K562 (cell line): ENCODE measurements around the gene NOA1. TPM values are rescaled to one million over a fixed set of nuclear protein-coding genes. Genes with fewer than 3 reads are reported as not detected.

ENCODE experiments used
- ARNT ChIP-seq, 2 experiments: fragments of 450-650 bp; IDR thresholded peaks; 2 replicates each; pipeline ENCODE4 v1.6.1; 2016; ENCODE audit warnings: mild to moderate bottlenecking in 1 of 2
- ATF3 ChIP-seq, 2 experiments: fragments of 450-650 bp in 1 of 2; sonication (generic) in 1 of 2; formaldehyde crosslinking in 1 of 2; IDR thresholded peaks in 1 of 2; conservative IDR thresholded peaks in 1 of 2; 2 replicates each; pipeline versions ENCODE4 v1.6.1 to v1.8.1; 2016 to 2023; ENCODE audit warnings: mild to moderate bottlenecking in 2 of 2, moderate library complexity in 2 of 2, inconsistent platforms in 1 of 2, missing genetic modification reagents in 1 of 2
- CBFA2T3 ChIP-seq: fragments of 450-650 bp; IDR thresholded peaks from 2 replicates; pipeline ENCODE4 v1.6.1; 2017
- CEBPB ChIP-seq: fragments of 450-650 bp; IDR thresholded peaks from 2 replicates; pipeline ENCODE4 v1.6.1; 2016; ENCODE audit warnings: missing genetic modification characterization, missing compliant biosample characterization
- DMBX1 ChIP-seq: fragments of 250-450 bp; sonication (Bioruptor Pico); IDR thresholded peaks from 2 replicates; pipeline ENCODE4 v1.8.0; 2022; ENCODE audit warnings: inconsistent platforms, mild to moderate bottlenecking, moderate library complexity, borderline replicate concordance
- EP400 ChIP-seq: fragments of 450-650 bp; IDR thresholded peaks from 2 replicates; pipeline ENCODE4 v1.6.1; 2017; ENCODE audit warnings: antibody characterized with exemption, mild to moderate bottlenecking, moderate library complexity
- KDM1A ChIP-seq, 2 experiments: fragments of 450-650 bp; IDR thresholded peaks; 2 replicates each; pipeline ENCODE4 v1.6.1; 2016; ENCODE audit warnings: mild to moderate bottlenecking in 2 of 2
- MTA2 ChIP-seq: fragments of 450-650 bp; IDR thresholded peaks from 2 replicates; pipeline ENCODE4 v1.6.1; 2016; ENCODE audit warnings: low read depth
- MYC ChIP-seq, 2 experiments: fragments of 250-450 bp in 1 of 2; sonication (Bioruptor Pico) in 1 of 2; IDR thresholded peaks; 2 replicates each; pipeline versions ENCODE4 v1.5.1 to v1.6.1; 2012 to 2021; ENCODE audit warnings: low read depth in 2 of 2, borderline replicate concordance in 1 of 2, improper control_type of control experiment in 1 of 2, low read length in 1 of 2, mild to moderate bottlenecking in 1 of 2, moderate library complexity in 1 of 2
- NBN ChIP-seq: fragments of 450-650 bp; IDR thresholded peaks from 2 replicates; pipeline ENCODE4 v1.6.1; 2016; ENCODE audit warnings: low read depth, mild to moderate bottlenecking
- RCOR1 ChIP-seq, 2 experiments: IDR thresholded peaks; 2 replicates each; pipeline ENCODE4 v1.6.1; 2012; ENCODE audit warnings: low read depth in 2 of 2, low read length in 2 of 2, borderline replicate concordance in 1 of 2, improper control_type of control experiment in 1 of 2
- RHOXF2B ChIP-seq: fragments of 250-450 bp; sonication (Bioruptor Pico); conservative IDR thresholded peaks from 2 replicates; pipeline ENCODE4 v1.5.1; 2021
- SMARCA4 ChIP-seq: fragments of 450-650 bp; IDR thresholded peaks from 2 replicates; pipeline ENCODE4 v1.6.1; 2016
- TEAD4 ChIP-seq, 2 experiments: sonication (generic) in 1 of 2; formaldehyde crosslinking in 1 of 2; IDR thresholded peaks; 2 replicates each; pipeline versions ENCODE4 v1.6.1 to v1.8.0; 2012 to 2022; ENCODE audit warnings: borderline replicate concordance in 1 of 2, inconsistent platforms in 1 of 2, low read length in 1 of 2, mild to moderate bottlenecking in 1 of 2, missing genetic modification reagents in 1 of 2
- TRIM24 ChIP-seq, 2 experiments: fragments of 450-650 bp; IDR thresholded peaks; 2 replicates each; pipeline ENCODE4 v1.6.1; 2016
- ZBTB33 ChIP-seq: sonication (generic); formaldehyde crosslinking; IDR thresholded peaks from 2 replicates; pipeline ENCODE4 v1.8.1; 2023; ENCODE audit warnings: mild to moderate bottlenecking, missing genetic modification reagents
- ZFP36 ChIP-seq: fragments of 150-350 bp; IDR thresholded peaks from 2 replicates; pipeline ENCODE4 v1.6.1; 2018; ENCODE audit warnings: low read length, low read depth; ENCODE audit not compliant: partially characterized antibody
- ZNF584 ChIP-seq: fragments of 200-800 bp; sonication (Bioruptor generic); IDR thresholded peaks from 2 replicates; pipeline ENCODE4 v1.6.1; 2016; ENCODE audit warnings: low read depth, mild to moderate bottlenecking, missing genetic modification characterization, missing compliant biosample characterization
- polyA plus RNA-seq, 8 experiments: library from polyadenylated mRNA; depleted of rRNA in 4 of 8; stranded (reverse) in 5 of 8; unstranded in 3 of 8; fragments of >200 nt; fragmentation: Nextera tagmentation in 2 of 8; fragmentation: Illumina TruSeq in 1 of 8; extraction: Ambion mirVana in 2 of 8; extraction: Trizol in 1 of 8; gene quantifications; 2 replicates each; pipeline versions ENCODE4 v1.2.1 to v1.2.3, GENCODE V29; 2011 to 2014; ENCODE audit warnings: inconsistent platforms in 1 of 8, missing spikeins in 1 of 8
- total RNA-seq, 7 experiments: library from RNA; depleted of rRNA in 6 of 7; stranded (reverse); fragments of >200 nt in 6 of 7; fragmentation: Illumina TruSeq in 2 of 7; extraction: Trizol in 2 of 7; gene quantifications; 2 replicates each; pipeline versions ENCODE4 v1.2.1 to v1.2.3, GENCODE V29; 2011 to 2021; ENCODE audit warnings: low replicate concordance in 1 of 7
- TF ChIP-seq, protein P1 (sequence below): fragments of 250-450 bp; sonication (Bioruptor Pico); IDR thresholded peaks from 2 replicates; pipeline ENCODE4 v1.8.0; 2022; ENCODE audit warnings: moderate library complexity, mild to moderate bottlenecking, inconsistent platforms
- TF ChIP-seq, protein P2 (sequence below): fragments of 450-650 bp; IDR thresholded peaks from 2 replicates; pipeline ENCODE4 v1.6.1; 2016
- TF ChIP-seq, protein P3 (sequence below): fragments of 250-450 bp; sonication (Bioruptor Pico); IDR thresholded peaks from 2 replicates; pipeline ENCODE4 v1.5.0; 2022; ENCODE audit warnings: mild to moderate bottlenecking

The NOA1 gene
- total and polyA plus RNA-seq, 9 of the 15 experiments (the other 6 are each of a cell fraction or from before 2014, with no cell fraction given) = 2.6 to 26.6 (median 16.7) TPM

DNA sequence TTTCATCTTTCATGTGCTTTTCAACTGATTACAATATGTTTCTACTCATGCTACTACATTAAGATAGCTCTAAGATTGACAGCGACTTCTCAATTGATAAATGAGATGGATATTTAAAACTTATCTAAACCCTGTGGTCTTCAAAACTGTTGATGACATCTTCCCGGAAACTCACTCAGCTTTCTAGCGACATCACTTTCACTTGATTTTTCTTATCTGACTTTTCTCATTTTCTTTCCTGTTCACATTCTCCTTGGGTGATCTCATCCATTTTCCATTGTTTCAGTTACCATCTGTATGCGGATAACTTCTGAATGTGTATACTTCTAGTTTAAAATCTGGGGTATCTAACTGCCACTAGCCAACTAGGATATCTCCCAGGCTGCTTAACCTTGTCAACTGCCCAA is 4.4 kb upstream of the NOA1 start (continued):
- TF ChIP-seq MYC (IDR thresholded peaks at IDR 0.05; ENCODE audit: low read depth, low read length) = 0 out of 2 replicates have a peak, but pooled peaks have one; percentile 12
- no peak for TF ChIP-seq MYC (CRISPR knock-in tag; IDR thresholded peaks at IDR 0.05; ENCODE audit: borderline replicate concordance, low read depth)
- 0 out of 4 replicates have a peak, but pooled peaks of 1 of the 2 experiments have one; percentile 27 for TF ChIP-seq TRIM24 (IDR thresholded peaks at IDR 0.05)
- TF ChIP-seq ZFP36 = no peak
- TF ChIP-seq CEBPB = no peak
- TF ChIP-seq SMARCA4 = peak; percentile 81
- TF ChIP-seq, protein P1, sequence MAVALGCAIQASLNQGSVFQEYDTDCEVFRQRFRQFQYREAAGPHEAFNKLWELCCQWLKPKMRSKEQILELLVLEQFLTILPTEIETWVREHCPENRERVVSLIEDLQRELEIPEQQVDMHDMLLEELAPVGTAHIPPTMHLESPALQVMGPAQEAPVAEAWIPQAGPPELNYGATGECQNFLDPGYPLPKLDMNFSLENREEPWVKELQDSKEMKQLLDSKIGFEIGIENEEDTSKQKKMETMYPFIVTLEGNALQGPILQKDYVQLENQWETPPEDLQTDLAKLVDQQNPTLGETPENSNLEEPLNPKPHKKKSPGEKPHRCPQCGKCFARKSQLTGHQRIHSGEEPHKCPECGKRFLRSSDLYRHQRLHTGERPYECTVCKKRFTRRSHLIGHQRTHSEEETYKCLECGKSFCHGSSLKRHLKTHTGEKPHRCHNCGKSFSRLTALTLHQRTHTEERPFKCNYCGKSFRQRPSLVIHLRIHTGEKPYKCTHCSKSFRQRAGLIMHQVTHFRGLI (CRISPR knock-in tag) = no peak
- TF ChIP-seq, protein P2, sequence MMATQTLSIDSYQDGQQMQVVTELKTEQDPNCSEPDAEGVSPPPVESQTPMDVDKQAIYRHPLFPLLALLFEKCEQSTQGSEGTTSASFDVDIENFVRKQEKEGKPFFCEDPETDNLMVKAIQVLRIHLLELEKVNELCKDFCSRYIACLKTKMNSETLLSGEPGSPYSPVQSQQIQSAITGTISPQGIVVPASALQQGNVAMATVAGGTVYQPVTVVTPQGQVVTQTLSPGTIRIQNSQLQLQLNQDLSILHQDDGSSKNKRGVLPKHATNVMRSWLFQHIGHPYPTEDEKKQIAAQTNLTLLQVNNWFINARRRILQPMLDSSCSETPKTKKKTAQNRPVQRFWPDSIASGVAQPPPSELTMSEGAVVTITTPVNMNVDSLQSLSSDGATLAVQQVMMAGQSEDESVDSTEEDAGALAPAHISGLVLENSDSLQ = peak; percentile 91
- TF ChIP-seq RHOXF2B = no peak
- peak in 1 of 2 experiments; percentile 27; a peak in 1 of 4 replicates for TF ChIP-seq ARNT (IDR thresholded peaks at IDR 0.05)
- 0 out of 2 replicates have a peak, but pooled peaks have one; percentile 34 for TF ChIP-seq ZNF584 (CRISPR knock-in tag)
- TF ChIP-seq CBFA2T3 = peak; percentile 59
- peak in 1 of 2 experiments; percentile 45; a peak in 1 of 4 replicates for TF ChIP-seq RCOR1 (IDR thresholded peaks at IDR 0.05; ENCODE audit: borderline replicate concordance in 1 of 2, low read depth in 2 of 2, low read length in 2 of 2)
- peak; percentile 52 for TF ChIP-seq EP400
- TF ChIP-seq KDM1A (IDR thresholded peaks at IDR 0.05) = peak; percentile 59 to 71
- peak; percentile 73 for TF ChIP-seq TEAD4 (IDR thresholded peaks at IDR 0.05; ENCODE audit: low read length)
- no peak for TF ChIP-seq TEAD4 (CRISPR knock-in tag; IDR thresholded peaks at IDR 0.05; ENCODE audit: borderline replicate concordance)
- TF ChIP-seq, protein P3, sequence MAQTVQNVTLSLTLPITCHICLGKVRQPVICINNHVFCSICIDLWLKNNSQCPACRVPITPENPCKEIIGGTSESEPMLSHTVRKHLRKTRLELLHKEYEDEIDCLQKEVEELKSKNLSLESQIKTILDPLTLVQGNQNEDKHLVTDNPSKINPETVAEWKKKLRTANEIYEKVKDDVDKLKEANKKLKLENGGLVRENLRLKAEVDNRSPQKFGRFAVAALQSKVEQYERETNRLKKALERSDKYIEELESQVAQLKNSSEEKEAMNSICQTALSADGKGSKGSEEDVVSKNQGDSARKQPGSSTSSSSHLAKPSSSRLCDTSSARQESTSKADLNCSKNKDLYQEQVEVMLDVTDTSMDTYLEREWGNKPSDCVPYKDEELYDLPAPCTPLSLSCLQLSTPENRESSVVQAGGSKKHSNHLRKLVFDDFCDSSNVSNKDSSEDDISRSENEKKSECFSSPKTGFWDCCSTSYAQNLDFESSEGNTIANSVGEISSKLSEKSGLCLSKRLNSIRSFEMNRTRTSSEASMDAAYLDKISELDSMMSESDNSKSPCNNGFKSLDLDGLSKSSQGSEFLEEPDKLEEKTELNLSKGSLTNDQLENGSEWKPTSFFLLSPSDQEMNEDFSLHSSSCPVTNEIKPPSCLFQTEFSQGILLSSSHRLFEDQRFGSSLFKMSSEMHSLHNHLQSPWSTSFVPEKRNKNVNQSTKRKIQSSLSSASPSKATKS (CRISPR knock-in tag) = no peak
- TF ChIP-seq ATF3 (IDR thresholded peaks at IDR 0.05) = peak; percentile 92
- no peak for TF ChIP-seq ATF3 (CRISPR knock-in tag; conservative IDR thresholded peaks at IDR 0.05)
- no peak for TF ChIP-seq ZBTB33 (CRISPR knock-in tag)
- no peak for TF ChIP-seq DMBX1 (CRISPR knock-in tag)
- TF ChIP-seq MTA2 = 0 out of 2 replicates have a peak, but pooled peaks have one; percentile 30
- peak; percentile 58; the same call in 1 of the 2 replicates for TF ChIP-seq NBN
